Astrocyte (in vitro differentiated cells and primary cell): ENCODE data around the gene SCARF1. TPM values are rescaled to one million over a fixed set of nuclear protein-coding genes. Genes with fewer than 3 reads are reported as not detected.

Experiments
- DNase-seq: peaks from one replicate; pipeline ENCODE4 v3.0.0-alpha.2; 2010; ENCODE audit warnings: low read depth
- FAIRE-seq: peaks from 2 replicates; lab custom pipeline; 2011; peaks lifted over from hg19 to GRCh38; lab: Jason Lieb, UNC
- H2AFZ ChIP-seq: 2 replicates; pipeline ENCODE4 v1.6.0; 2012; ENCODE audit warnings: low read depth, low read length, inconsistent platforms
- H3K27ac ChIP-seq: 2 replicates; pipeline ENCODE4 v1.5.1; 2011; ENCODE audit warnings: low read depth, low read length, inconsistent platforms
- H3K27me3 ChIP-seq: 2 replicates; pipeline ENCODE4 v1.6.0; 2011; ENCODE audit warnings: low read length, inconsistent platforms; ENCODE audit not compliant: insufficient read depth
- H3K36me3 ChIP-seq: 2 replicates; pipeline ENCODE4 v1.5.1; 2011; ENCODE audit warnings: low read length, inconsistent platforms; ENCODE audit not compliant: insufficient read depth
- H3K4me1 ChIP-seq: 2 replicates; pipeline ENCODE4 v1.5.1; 2011; ENCODE audit warnings: low read length, inconsistent platforms; ENCODE audit not compliant: insufficient read depth
- H3K4me2 ChIP-seq: 2 replicates; pipeline ENCODE4 v1.6.0; 2012; ENCODE audit warnings: low read length, inconsistent platforms
- H3K4me3 ChIP-seq: 2 replicates; pipeline ENCODE4 v1.5.1; 2011; ENCODE audit warnings: low read depth, mild to moderate bottlenecking, low read length, inconsistent platforms; ENCODE audit not compliant: insufficient read depth
- H3K79me2 ChIP-seq: 2 replicates; pipeline ENCODE4 v1.6.0; 2012; ENCODE audit warnings: mild to moderate bottlenecking, low read length, inconsistent platforms; ENCODE audit not compliant: insufficient read depth
- H3K9ac ChIP-seq: 2 replicates; pipeline ENCODE4 v1.6.0; 2012; ENCODE audit warnings: mild to moderate bottlenecking, low read length, inconsistent platforms
- H3K9me3 ChIP-seq: 2 replicates; pipeline ENCODE4 v1.5.1; 2012; ENCODE audit warnings: low read depth, mild to moderate bottlenecking, low read length, inconsistent platforms; ENCODE audit not compliant: insufficient read depth
- H4K20me1 ChIP-seq: 2 replicates; pipeline ENCODE4 v1.6.0; 2012; ENCODE audit warnings: low read length, inconsistent platforms; ENCODE audit not compliant: insufficient read depth
- H3K27ac Mint-ChIP-seq: one replicate; pipeline ENCODE4 v1.8.0; 2021; ENCODE audit warnings: mild to moderate bottlenecking, mixed read lengths; ENCODE audit not compliant: unreplicated experiment
- H3K27me3 Mint-ChIP-seq: one replicate; pipeline ENCODE4 v1.8.0; 2021; ENCODE audit warnings: low read depth, mixed read lengths; ENCODE audit not compliant: unreplicated experiment
- H3K36me3 Mint-ChIP-seq: one replicate; pipeline ENCODE4 v1.8.0; 2021; ENCODE audit warnings: low read depth, mixed read lengths; ENCODE audit not compliant: unreplicated experiment
- H3K4me1 Mint-ChIP-seq: one replicate; pipeline ENCODE4 v1.8.0; 2021; ENCODE audit warnings: low read depth, mixed read lengths; ENCODE audit not compliant: unreplicated experiment
- H3K4me3 Mint-ChIP-seq: one replicate; pipeline ENCODE4 v1.8.0; 2021; ENCODE audit warnings: mild to moderate bottlenecking, moderate library complexity, mixed read lengths; ENCODE audit not compliant: unreplicated experiment
- H3K9me3 Mint-ChIP-seq: one replicate; pipeline ENCODE4 v1.8.0; 2021; ENCODE audit warnings: mild to moderate bottlenecking, mixed read lengths; ENCODE audit not compliant: unreplicated experiment
- EZH2 ChIP-seq: IDR thresholded peaks from 2 replicates; pipeline ENCODE4 v1.6.1; 2012; ENCODE audit warnings: mild to moderate bottlenecking, low read length, inconsistent platforms; ENCODE audit not compliant: insufficient read depth
- total RNA-seq: library from RNA; stranded (reverse); gene quantifications from 2 replicates; pipeline ENCODE4 v1.2.1, GENCODE V29; 2021
- TF ChIP-seq, protein P1 (sequence below): IDR thresholded peaks from 2 replicates; pipeline ENCODE4 v1.5.1; 2011; ENCODE audit warnings: low read depth, mild to moderate bottlenecking, inconsistent platforms, low read length, moderate library complexity; ENCODE audit not compliant: insufficient read depth

SCARF1 gene
- total RNA-seq, 1 donor from 2014 or later = 3.9 TPM

GRCh38 chr17:1651559-1651844 is 6.0 kb upstream of the SCARF1 start:
- Histone ChIP-seq H2AFZ (no peak overlapping the region), H3K4me1 (peaks cover 12% of the 10 kb centered on the region), H3K36me3 (peaks cover 52% of the 10 kb centered on the region), H3K27me3 (no peaks in the 10 kb centered on the region), H4K20me1 (peaks cover 49% of the 10 kb centered on the region), H3K4me3 (no peak overlapping the region), H3K79me2 (no peaks in the 10 kb centered on the region), H3K9ac (no peak overlapping the region), H3K4me2 (no peak overlapping the region), H3K9me3 (no peaks in the 10 kb centered on the region), H3K27ac (no peak overlapping the region)
- TF ChIP-seq EZH2 = no peak
- TF ChIP-seq, protein P1, sequence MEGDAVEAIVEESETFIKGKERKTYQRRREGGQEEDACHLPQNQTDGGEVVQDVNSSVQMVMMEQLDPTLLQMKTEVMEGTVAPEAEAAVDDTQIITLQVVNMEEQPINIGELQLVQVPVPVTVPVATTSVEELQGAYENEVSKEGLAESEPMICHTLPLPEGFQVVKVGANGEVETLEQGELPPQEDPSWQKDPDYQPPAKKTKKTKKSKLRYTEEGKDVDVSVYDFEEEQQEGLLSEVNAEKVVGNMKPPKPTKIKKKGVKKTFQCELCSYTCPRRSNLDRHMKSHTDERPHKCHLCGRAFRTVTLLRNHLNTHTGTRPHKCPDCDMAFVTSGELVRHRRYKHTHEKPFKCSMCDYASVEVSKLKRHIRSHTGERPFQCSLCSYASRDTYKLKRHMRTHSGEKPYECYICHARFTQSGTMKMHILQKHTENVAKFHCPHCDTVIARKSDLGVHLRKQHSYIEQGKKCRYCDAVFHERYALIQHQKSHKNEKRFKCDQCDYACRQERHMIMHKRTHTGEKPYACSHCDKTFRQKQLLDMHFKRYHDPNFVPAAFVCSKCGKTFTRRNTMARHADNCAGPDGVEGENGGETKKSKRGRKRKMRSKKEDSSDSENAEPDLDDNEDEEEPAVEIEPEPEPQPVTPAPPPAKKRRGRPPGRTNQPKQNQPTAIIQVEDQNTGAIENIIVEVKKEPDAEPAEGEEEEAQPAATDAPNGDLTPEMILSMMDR = no peak
- no peaks in the 10 kb centered on the region for H3K9me3 Mint-ChIP-seq
- no peak overlapping the region for H3K4me3 Mint-ChIP-seq
- no peaks in the 10 kb centered on the region for H3K27me3 Mint-ChIP-seq
- DNase-seq = no peak
- peaks cover 1% of the 10 kb centered on the region for H3K4me1 Mint-ChIP-seq
- H3K36me3 Mint-ChIP-seq = peaks cover 19% of the 10 kb centered on the region
- no peak for FAIRE-seq
- H3K27ac Mint-ChIP-seq = no peak overlapping the region

- H2AFZ ChIP-seq = no peak overlapping the region
- no peaks in the 10 kb centered on the region for H3K9me3 ChIP-seq
- TF ChIP-seq, protein P1 = no peak
- no peak for TF ChIP-seq EZH2
- Mint-ChIP-seq H3K9me3 (no peaks in the 10 kb centered on the region), H3K4me1 (peaks cover 2% of the 10 kb centered on the region), H3K36me3 (peaks cover 15% of the 10 kb centered on the region), H3K27ac (no peak overlapping the region), H3K4me3 (no peak overlapping the region), H3K27me3 (no peaks in the 10 kb centered on the region)
- no peak overlapping the region for H3K27ac ChIP-seq
- H3K79me2 ChIP-seq = no peaks in the 10 kb centered on the region
- no peak overlapping the region for H3K9ac ChIP-seq
- H3K4me3 ChIP-seq = no peak overlapping the region
- no peak overlapping the region for H3K4me2 ChIP-seq
- H3K4me1 ChIP-seq = peaks cover 12% of the 10 kb centered on the region
- peaks cover 45% of the 10 kb centered on the region for H4K20me1 ChIP-seq
- FAIRE-seq (no peak), DNase-seq (no peak)
- H3K27me3 ChIP-seq = no peaks in the 10 kb centered on the region
- peaks cover 47% of the 10 kb centered on the region for H3K36me3 ChIP-seq
These were observed 5.4 kb upstream of the SCARF1 start for GRCh38 chr17:1650731-1651558.

DNA sequence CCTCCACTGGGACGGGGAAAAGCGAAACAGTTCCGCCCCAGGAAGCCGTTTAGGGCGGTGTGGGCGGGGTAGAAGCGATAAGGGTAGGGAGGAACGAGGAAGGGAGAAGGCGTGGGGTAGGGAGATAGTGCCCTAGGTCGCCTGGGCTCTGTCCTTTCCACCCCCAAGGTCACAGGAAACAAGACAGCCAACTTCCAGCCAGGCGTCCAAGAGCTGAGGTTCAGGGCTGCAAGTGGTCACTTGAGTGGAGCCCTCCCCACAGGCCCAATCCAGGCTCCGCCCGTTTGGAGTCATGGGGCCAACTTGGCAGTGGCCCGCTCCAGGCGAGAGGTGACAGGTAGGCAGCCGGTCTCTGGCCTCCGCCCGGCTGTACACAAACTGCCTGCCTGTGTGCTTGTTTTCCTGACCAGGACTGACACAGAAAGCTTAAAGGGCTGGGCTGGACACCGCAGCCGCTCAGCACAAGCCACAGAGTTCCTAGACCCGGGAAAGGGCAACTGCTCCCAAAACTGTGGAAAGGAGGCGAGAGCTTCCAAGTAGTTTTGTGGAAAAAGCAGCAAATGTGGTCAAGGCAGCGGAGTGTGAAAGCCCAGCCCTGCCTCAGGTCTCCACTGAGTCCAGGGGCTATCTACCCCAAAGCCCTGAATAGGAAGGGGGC is 4.4 kb upstream of the SCARF1 start, which contains the start of gene RILP:
TSS of gene RILP (minus strand) at position 23 of the 658 bp plus-strand sequence. CDS start 62 bp downstream, outside the sequence.
- Histone ChIP-seq H3K27me3 (no peaks in the 10 kb centered on the region), H3K79me2 (no peaks in the 10 kb centered on the region), H3K27ac (peak within 1 kb of the TSS; percentile 60), H3K36me3 (peaks cover 42% of the 10 kb centered on the region), H2AFZ (peak within 1 kb of the TSS; percentile 82), H3K4me2 (peak within 1 kb of the TSS; percentile 93), H4K20me1 (peaks cover 41% of the 10 kb centered on the region), H3K9me3 (no peaks in the 10 kb centered on the region), H3K4me1 (peaks cover 17% of the 10 kb centered on the region), H3K4me3 (peak within 1 kb of the TSS; percentile 56), H3K9ac (peak within 1 kb of the TSS; percentile 61)
- DNase-seq (no peak), FAIRE-seq (no peak)
- peaks cover 13% of the 10 kb centered on the region for H3K36me3 Mint-ChIP-seq
- H3K27ac Mint-ChIP-seq = peak within 1 kb of the TSS; percentile 26
- TF ChIP-seq, protein P1 = no peak
- no peak for TF ChIP-seq EZH2
- H3K4me3 Mint-ChIP-seq = peak within 1 kb of the TSS; percentile 66
- H3K4me1 Mint-ChIP-seq = peaks cover 8% of the 10 kb centered on the region
- no peaks in the 10 kb centered on the region for H3K27me3 Mint-ChIP-seq
- H3K9me3 Mint-ChIP-seq = no peaks in the 10 kb centered on the region
